Muscle of back (tissue), 11 donors: ENCODE results near the gene RBM44. TPM values are rescaled to one million over a fixed set of nuclear protein-coding genes. Genes with fewer than 3 reads are reported as not detected.
A peak's percentile ranks its signal among the peaks of the same experiment; 100 is the strongest.
"Not testable (repeated sequence)": the region's sequence is repeated elsewhere in the genome, so short reads cannot be mapped to it uniquely, and the experiment has no call there.

Source experiments
- DNase-seq, 3 donors: peaks; one replicate each; pipeline versions ENCODE4 v3.0.0 to v3.0.0-alpha.2; 2013
- polyA plus RNA-seq, 10 donors: library from polyadenylated mRNA; unstranded; fragments of 120-200 nt; gene quantifications; one replicate each; pipeline ENCODE4 v1.2.1, GENCODE V29; 2013; ENCODE audit not compliant: insufficient read length in 10 of 10

RBM44 gene
- polyA plus RNA-seq, 10 donors = 0.29 to 1.4 (median 0.66) TPM

- DNase-seq = peak in 1 of 3 donors; percentile 30
Observed at GRCh38 chr2:237782181-237782580, 16.4 kb upstream of the RBM44 start.

- not testable (repeated sequence) for DNase-seq
Observed at GRCh38 chr2:237783678-237784077, 14.9 kb upstream of the RBM44 start.

GRCh38 chr2:237786936-237787335 is 11.6 kb upstream of the RBM44 start:
- DNase-seq = no peak

- no peak for DNase-seq
Observed at GRCh38 chr2:237790353-237790752, 8.2 kb upstream of the RBM44 start.

GRCh38 chr2:237791977-237792727 is 6.4 kb upstream of the RBM44 start:
- no peak for DNase-seq

GRCh38 chr2:237797253-237797652 is 1.3 kb upstream of the RBM44 start:
- no peak for DNase-seq

- no peak for DNase-seq
Observed at GRCh38 chr2:237799060-237799428, 465 bp downstream of the RBM44 start.

GRCh38 chr2:237801466-237801865 is 2.9 kb downstream of the RBM44 start:
- DNase-seq = no peak

- DNase-seq = peak in 2 of 3 donors; percentile 38 to 49
Observed at GRCh38 chr2:237806334-237806733, 7.8 kb downstream of the RBM44 start.

- DNase-seq = no peak
Observed at GRCh38 chr2:237815637-237816036, 17.1 kb downstream of the RBM44 start.

GRCh38 chr2:237816531-237816930 is 18.0 kb downstream of the RBM44 start:
- no peak for DNase-seq

GRCh38 chr2:237818066-237818473 is 19.5 kb downstream of the RBM44 start:
- peak in 1 of 3 donors; percentile 69 for DNase-seq

GRCh38 chr2:237819231-237819630 is 20.7 kb downstream of the RBM44 start:
- DNase-seq = no peak

- DNase-seq = no peak
Observed at GRCh38 chr2:237820421-237820820, 21.8 kb downstream of the RBM44 start.

- DNase-seq = no peak
Observed at GRCh38 chr2:237823544-237823943, 25.0 kb downstream of the RBM44 start.

GRCh38 chr2:237824085-237824484 is 25.5 kb downstream of the RBM44 start:
- DNase-seq = no peak

GRCh38 chr2:237827421-237827987 is 28.9 kb downstream of the RBM44 start:
- DNase-seq = no peak

GRCh38 chr2:237830522-237830921 is 31.9 kb downstream of the RBM44 start:
- no peak for DNase-seq

GRCh38 chr2:237833546-237833945 is 35.0 kb downstream of the RBM44 start:
- no peak for DNase-seq

GRCh38 chr2:237835372-237835771 is 36.8 kb downstream of the RBM44 start:
- no peak for DNase-seq

- no peak for DNase-seq
Observed at GRCh38 chr2:237841051-237841450, 42.5 kb downstream of the RBM44 start.

GRCh38 chr2:237848940-237849339 is 50.4 kb downstream of the RBM44 start:
- not testable (repeated sequence) for DNase-seq

- DNase-seq = no peak
Observed at GRCh38 chr2:237854295-237854694, 55.7 kb downstream of the RBM44 start.

GRCh38 chr2:237857791-237858190 is 59.2 kb downstream of the RBM44 start:
- DNase-seq = no peak
